Activated T-cell treated with anti-CD3 and anti-CD28 coated beads, Interleukin-2, amount 50 U/mL, for 4 hours (primary cell): ENCODE measurements around the gene GRID2. TPM values are rescaled to one million over a fixed set of nuclear protein-coding genes. Genes with fewer than 3 reads are reported as not detected.

Experiments
- ATAC-seq, 2 donors: fragments of 200-7000 bp; cut with Tn5 transposase; one replicate each; pipeline ENCODE4 v1.10.0; 2021
- DNase-seq: peaks from one replicate; pipeline ENCODE4 v3.0.0-alpha.2; 2020
- H3K27me3 Mint-ChIP-seq: one replicate; pipeline ENCODE4 v1.8.0; 2021; ENCODE audit warnings: low read depth, mixed read lengths
- H3K36me3 Mint-ChIP-seq: one replicate; pipeline ENCODE4 v1.8.0; 2022; ENCODE audit warnings: mixed read lengths; ENCODE audit not compliant: insufficient read depth
- H3K4me1 Mint-ChIP-seq: one replicate; pipeline ENCODE4 v1.8.0; 2021; ENCODE audit warnings: low read depth, mixed read lengths
- H3K4me3 Mint-ChIP-seq: one replicate; pipeline ENCODE4 v1.8.0; 2021; ENCODE audit warnings: mild to moderate bottlenecking, moderate library complexity, mixed read lengths
- H3K9me3 Mint-ChIP-seq: one replicate; pipeline ENCODE4 v1.8.0; 2021; ENCODE audit warnings: mixed read lengths
- total RNA-seq, 3 donors: library from RNA; stranded (reverse); gene quantifications; one replicate each; pipeline ENCODE4 v1.2.1, GENCODE V29; 2021

Gene GRID2
- total RNA-seq, 3 donors from 2014 or later, result 0.22 TPM; not detected in 2

DNA sequence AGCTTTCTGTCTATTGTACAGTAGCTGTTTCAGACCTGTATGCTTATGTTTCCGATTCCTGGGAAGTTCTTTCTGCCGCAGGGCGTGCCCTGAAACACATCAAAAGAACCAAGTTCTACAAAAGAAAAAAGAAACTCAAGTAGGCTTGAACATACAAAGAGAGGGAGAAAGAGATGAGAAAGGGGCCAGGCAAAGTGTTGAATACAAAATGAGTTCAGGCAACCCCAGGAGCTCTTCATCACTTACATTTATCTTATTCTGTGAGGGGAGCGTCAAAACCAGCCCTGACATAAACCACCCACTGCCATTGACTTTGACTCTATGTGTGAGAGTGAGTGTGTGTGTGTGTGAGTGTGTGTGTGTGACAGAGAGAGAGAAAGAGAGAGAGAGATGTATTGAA, 1498.3 kb downstream of the GRID2 start:
- ATAC-seq, result no peak

DNA sequence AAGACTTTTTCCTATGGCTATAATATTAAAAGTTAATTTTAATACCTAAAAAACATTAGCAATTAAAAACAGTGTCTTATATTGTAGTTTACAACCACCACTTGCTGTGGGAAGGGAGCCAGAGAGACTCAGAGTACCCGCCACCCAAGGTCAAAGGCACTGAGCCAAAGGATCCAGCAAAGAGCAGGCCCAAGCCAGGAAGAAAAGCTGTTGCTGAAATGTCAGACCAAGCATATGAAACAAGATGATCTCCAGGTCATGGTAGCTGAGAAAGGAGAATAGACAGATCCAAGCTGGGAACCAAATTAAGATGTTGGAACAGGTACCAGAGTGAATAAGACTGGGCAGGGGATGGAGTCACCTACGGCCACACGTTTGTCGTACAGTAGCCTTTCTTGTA, 1506.0 kb downstream of the GRID2 start:
- Mint-ChIP-seq H3K9me3 (peaks cover 4% of the 10 kb centered on the region), H3K4me1 (no peaks in the 10 kb centered on the region), H3K27me3 (peaks cover 2% of the 10 kb centered on the region), H3K36me3 (no peaks in the 10 kb centered on the region), H3K4me3 (no peak overlapping the region)
- no peak for ATAC-seq
- no peak for DNase-seq

More for the DNA sequence above, 1498.3 kb downstream of the GRID2 start:
- Mint-ChIP-seq H3K27me3 (no peaks in the 10 kb centered on the region), H3K4me1 (no peaks in the 10 kb centered on the region), H3K4me3 (no peak overlapping the region), H3K36me3 (no peaks in the 10 kb centered on the region), H3K9me3 (no peaks in the 10 kb centered on the region)
- DNase-seq, result no peak

DNA sequence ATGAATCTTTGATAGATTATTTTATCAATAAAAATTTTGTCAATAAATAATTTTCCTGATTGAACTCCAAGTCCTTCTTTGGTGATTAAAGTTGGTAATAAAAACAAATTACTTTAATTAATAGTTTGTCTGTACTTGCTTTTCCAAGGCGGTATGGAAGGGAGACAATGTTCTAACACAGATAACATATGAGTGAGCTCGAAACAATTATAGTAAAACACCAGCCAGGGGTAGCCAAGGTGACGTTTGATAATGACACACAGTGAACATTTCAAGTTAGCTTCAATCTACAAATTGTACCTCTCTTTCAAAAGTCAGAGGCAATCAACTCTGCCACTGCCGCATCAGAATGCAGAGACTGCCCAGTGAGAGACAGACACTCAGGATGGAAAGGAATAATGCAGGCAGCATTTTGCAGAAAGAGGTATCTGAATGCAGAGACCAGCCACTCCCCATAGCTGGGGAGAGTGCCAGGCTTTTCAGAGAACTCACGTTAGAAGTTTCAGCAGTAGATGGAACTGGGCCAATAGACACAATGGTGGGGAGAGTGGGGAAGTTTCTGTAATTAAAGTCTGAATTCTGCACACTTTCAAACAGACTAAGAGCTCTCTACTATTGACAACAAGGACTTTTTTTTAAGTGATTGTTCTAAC, 1506.7 kb downstream of the GRID2 start:
- Mint-ChIP-seq H3K27me3 (peaks cover 2% of the 10 kb centered on the region), H3K9me3 (peaks cover 4% of the 10 kb centered on the region), H3K36me3 (no peaks in the 10 kb centered on the region), H3K4me3 (no peak overlapping the region), H3K4me1 (no peaks in the 10 kb centered on the region)
- no peak for ATAC-seq
- no peak for DNase-seq

DNA sequence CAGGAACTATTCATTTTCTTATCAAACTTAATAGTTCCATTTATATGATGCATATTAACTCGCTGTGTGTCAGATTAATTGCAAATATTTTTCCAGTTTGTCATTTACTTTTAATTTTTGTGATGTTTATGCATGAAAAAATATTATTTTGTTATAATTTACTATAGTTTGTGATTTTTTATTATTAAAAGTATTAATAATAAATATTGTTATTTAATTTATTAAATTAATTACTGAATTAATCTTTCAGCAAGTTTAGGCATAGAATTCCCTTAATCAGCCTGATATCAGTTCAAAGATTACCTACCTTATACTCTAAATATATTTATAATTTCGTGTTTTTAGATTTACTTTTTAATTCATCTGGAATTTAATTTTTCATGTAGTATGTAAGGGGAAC, 1509.3 kb downstream of the GRID2 start:
- no peak for DNase-seq
- H3K9me3 Mint-ChIP-seq, result peaks cover 4% of the 10 kb centered on the region
- no peak overlapping the region for H3K4me3 Mint-ChIP-seq
- H3K4me1 Mint-ChIP-seq, result no peaks in the 10 kb centered on the region
- no peaks in the 10 kb centered on the region for H3K27me3 Mint-ChIP-seq
- no peaks in the 10 kb centered on the region for H3K36me3 Mint-ChIP-seq
- no peak for ATAC-seq

DNA sequence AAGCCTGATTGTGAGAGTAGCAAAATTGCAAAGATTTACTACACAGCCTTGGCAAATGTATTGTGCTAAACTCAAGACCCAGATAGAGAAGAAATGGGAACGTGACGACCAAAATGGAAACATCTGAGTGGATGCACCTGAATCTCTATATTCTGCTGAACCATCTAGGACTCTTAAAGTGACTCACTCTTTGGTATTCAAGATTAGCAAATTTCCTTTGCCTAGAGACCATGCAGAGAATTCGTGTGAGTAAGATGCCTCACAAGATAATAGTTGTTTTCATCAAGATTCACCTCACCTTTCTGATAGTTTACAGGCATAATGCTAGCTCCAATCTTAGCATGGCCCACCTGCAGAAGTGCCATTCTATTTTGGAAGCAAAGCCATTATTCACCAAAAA, 1510.4 kb downstream of the GRID2 start:
- Mint-ChIP-seq H3K9me3 (peaks cover 4% of the 10 kb centered on the region), H3K27me3 (peaks cover 4% of the 10 kb centered on the region), H3K4me3 (no peak overlapping the region), H3K36me3 (no peaks in the 10 kb centered on the region), H3K4me1 (no peaks in the 10 kb centered on the region)
- DNase-seq (no peak), ATAC-seq (no peak)

DNA sequence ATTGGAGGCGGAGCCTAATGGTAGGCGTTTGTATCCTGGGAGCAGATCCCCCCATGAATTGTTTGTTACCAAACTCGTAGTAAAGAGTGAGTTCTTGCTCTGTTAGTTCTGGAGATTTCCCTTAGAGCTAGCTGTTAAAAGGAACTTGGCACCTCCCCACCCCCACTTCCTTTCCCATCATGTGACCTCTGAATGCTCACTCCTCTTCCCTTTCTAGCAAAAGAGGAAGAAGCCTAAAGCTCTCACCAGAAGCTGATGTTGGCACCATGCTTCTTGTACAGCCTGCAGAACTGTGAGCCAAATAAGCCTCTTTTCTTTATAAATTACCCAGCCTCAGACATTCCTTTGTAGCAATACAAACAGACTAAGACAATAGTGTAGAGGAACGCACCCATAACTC, 1511.0 kb downstream of the GRID2 start:
- DNase-seq, result no peak
- H3K9me3 Mint-ChIP-seq, result peaks cover 4% of the 10 kb centered on the region

More for the DNA sequence above, 1511.0 kb downstream of the GRID2 start:
- H3K27me3 Mint-ChIP-seq, result peaks cover 5% of the 10 kb centered on the region
- no peak overlapping the region for H3K4me3 Mint-ChIP-seq
- no peaks in the 10 kb centered on the region for H3K36me3 Mint-ChIP-seq
- no peaks in the 10 kb centered on the region for H3K4me1 Mint-ChIP-seq
- ATAC-seq, result no peak
